SK-MEL-5 (cell line): ENCODE results near the gene MEGF9. TPM values are rescaled to one million over a fixed set of nuclear protein-coding genes. Genes with fewer than 3 reads are reported as not detected.

Source experiments
- DNase-seq: peaks from one replicate; pipeline ENCODE4 v3.0.0-alpha.2; 2016; ENCODE audit warnings: low read depth, low spot score
- in situ Hi-C: cut with HindIII; loops from 2 replicates; pipeline ENCODE4 v1.10.0; 2016; ENCODE audit warnings: low sequenced_read_pairs, high pct_unique_total_duplicates, low pct_unique_long_range_greater_than_20kb
- total RNA-seq: library from RNA; depleted of rRNA; stranded (reverse); fragments of >200 nt; shearing (Covaris generic); gene quantifications from 2 replicates; pipeline ENCODE4 v1.2.3, GENCODE V29; 2014

Gene MEGF9
- total RNA-seq, 1 experiment from 2014 or later, result 23.6 TPM

DNA sequence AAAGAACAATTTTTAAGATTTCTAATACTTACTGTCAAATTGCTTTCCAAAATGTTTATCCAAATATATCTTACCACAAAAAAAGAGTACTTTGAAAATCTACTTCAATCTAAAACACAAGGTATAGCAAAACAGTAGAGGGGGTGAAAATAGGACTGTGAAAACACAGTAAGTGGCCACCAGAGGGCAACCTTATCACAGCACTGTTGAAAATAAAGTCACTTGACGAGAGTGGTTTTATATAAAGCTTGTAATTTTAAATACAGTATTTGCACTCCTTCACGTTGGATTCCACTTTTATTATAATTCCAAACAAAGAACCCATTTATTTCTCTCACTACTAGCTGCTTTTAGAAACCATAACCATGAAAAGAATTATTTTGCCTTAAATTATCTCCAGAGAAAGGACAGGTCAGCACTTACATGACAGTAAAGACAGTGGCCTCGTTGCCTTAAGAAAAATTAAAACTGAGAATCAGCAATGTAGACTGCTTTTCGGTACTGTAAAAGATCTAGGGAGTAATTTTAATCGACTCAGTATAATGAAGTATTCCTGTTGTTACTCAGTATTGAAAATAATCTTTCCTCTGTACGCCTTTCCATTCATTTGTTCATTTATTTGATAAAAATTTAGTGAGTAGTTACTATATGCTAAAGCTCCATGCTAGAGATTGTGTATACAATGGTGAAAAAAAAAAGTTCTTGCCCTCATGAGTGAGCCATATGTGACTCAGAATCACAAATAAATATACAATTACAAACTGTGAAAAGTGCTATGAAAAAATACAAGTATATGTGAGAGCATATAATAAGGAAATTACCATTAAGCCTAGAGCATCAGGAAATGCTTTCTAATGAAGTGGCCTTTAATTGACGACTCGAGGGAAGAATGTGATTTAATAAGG lies 94.3 kb downstream of the MEGF9 start:
- peak; percentile 84 for DNase-seq
- in situ Hi-C loops, result no loop called here

- in situ Hi-C loops, result no loop called here
- peak; percentile 46 for DNase-seq
These were observed 97.0 kb downstream of the MEGF9 start for GRCh38 chr9:120616966-120617935.

DNA sequence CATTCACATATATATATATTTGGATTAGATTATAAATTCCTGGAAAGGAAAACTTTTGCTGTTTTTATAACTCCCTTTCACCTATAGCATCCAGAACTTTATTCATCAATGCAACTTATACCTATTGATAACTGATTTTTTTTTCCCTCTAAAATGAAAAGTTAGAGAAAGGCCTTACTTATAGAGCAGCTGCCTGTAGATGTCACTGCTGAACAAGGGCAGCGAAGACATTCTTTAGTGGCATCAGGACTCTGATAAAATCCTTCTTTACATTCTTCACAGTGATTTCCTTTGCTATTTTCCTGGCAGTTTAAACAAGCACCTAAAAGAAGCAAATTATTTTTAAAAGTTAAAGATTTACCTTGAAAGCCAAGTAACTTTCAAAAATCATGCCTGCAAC lies 102.1 kb downstream of the MEGF9 start:
- peak; percentile 59 for DNase-seq

GRCh38 chr9:120611690-120612068 lies 102.6 kb downstream of the MEGF9 start:
- in situ Hi-C loops, result no loop called here
- no peak for DNase-seq

More for the DNA sequence above, 102.1 kb downstream of the MEGF9 start:
- in situ Hi-C loops, result no loop called here

- in situ Hi-C loops, result no loop called here
- peak; percentile 69 for DNase-seq
These were observed 103.1 kb downstream of the MEGF9 start for GRCh38 chr9:120610975-120611689.

DNA sequence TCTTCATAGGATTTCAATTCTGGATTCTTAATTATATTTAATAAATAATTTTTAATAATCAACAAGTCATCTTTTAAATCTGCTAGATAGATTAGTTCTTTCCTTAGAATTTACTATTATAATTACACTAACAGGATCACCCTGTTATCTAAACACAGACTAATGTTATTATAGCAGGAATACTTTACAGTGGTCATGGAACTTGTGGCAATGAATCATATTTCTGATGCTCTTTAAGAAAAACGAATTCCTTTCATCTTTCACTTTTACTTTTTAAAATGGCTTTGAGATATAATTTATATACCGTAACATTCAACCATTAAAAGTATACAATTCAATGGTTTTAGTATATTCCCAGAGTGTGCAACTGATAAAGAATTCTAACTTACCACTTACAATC lies 104.6 kb downstream of the MEGF9 start:
- no peak for DNase-seq
- in situ Hi-C loops, result no loop called here

DNA sequence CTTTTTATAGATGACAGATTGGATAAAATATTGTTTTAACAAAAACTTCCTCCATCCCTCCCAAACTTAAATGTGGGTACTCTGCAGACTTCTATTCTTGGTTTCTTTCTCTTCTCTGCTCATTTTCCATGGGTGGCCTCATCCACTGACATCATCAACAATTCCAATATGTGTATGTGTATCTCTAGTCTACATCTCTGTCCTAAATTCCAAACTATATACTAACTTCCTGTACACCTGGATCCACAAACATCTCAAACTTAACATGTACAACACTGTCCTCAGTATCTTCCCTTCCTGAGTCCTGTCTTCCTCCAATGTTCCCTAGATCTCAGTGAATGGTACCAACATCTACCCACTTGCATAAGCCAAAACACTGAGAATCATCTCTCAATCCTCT lies 105.8 kb downstream of the MEGF9 start:
- no peak for DNase-seq

DNA sequence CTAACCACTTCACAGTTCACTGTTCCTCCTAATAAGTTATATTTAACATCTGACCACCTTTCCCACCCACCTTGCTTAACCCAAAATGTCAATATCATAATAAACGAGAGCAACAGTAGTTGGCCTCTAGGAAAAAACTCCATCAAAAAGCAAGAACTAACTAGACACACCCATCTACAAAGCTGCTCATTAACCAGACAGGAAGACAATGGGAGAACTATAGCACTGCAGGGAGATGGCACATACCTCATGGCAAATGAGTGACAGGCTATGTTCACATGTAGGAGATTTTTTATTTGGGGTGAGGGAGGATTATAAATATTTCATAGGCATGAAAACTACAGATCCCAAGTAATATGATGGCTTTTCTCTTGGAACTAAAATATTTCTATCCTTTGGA lies 110.7 kb downstream of the MEGF9 start:
- no peak for DNase-seq
- in situ Hi-C loops, result no loop called here

More for the DNA sequence above, 105.8 kb downstream of the MEGF9 start:
- in situ Hi-C loops, result no loop called here

DNA sequence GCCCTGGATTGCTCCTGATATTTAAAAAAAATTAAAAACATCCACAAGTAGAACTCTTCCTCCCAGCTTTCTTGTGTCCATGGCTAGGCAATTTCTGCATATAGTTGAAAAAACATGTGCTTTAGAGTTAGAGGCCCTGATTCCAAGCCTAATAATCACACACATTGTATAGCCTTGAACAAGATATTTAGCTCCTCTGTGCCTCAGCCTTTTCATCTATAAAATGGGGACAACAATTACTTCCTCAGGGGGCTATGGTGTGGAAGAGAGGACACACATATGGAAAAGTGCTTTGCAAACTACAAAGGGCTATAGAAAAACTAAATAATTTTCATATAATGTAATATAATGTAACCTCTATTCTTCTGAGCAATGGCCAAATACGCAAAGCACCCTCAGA lies 111.3 kb downstream of the MEGF9 start:
- in situ Hi-C loops, result no loop called here
- DNase-seq, result no peak

- DNase-seq, result no peak
- in situ Hi-C loops, result no loop called here
These were observed 120.4 kb downstream of the MEGF9 start for GRCh38 chr9:120593955-120594277.

- in situ Hi-C loops, result no loop called here
- no peak for DNase-seq
These were observed 120.9 kb downstream of the MEGF9 start for GRCh38 chr9:120593250-120593954.

DNA sequence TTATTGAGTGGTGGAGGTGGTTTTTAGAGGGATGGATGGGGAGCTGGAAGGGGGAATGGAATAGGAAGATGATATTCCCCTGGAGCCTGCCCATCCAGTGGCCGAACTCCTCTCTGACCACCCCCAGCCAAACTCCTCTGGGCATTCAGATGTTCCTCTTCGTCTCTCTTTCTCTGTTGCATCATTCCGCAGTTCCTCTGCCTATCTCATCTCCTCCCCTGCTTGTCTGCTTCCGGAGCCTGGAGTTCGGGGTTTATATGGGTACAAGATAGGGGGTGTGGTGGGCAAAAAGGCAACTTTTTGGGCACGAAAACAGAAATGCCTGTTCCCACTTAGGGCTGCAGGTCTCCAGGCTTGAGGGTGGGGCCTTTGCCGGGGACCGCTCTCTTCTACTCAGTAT lies 122.1 kb downstream of the MEGF9 start:
- in situ Hi-C loops, result no loop called here
- no peak for DNase-seq

DNA sequence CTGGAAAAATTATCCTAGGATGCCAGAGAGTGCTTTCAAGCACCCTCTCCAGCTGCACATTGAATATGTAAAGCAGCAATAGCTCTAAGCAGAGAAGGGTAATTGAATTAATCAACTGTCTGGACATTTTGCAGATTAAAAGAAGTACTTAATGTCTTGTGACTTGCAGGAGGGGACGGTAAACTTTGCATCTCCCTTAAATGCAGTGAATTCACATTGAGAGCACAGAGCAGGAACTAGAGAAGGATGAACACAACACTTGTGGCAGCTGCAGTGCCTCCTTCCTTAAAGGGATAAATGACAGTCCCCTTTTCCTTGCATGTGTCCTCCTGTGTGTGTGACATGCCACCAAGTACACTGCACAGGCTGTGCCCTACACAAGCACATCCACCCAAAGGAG lies 126.9 kb downstream of the MEGF9 start:
- in situ Hi-C loops, result no loop called here
- DNase-seq, result no peak

GRCh38 chr9:120583958-120584369 lies 130.3 kb downstream of the MEGF9 start:
- in situ Hi-C loops, result no loop called here
- DNase-seq, result peak; percentile 100

DNA sequence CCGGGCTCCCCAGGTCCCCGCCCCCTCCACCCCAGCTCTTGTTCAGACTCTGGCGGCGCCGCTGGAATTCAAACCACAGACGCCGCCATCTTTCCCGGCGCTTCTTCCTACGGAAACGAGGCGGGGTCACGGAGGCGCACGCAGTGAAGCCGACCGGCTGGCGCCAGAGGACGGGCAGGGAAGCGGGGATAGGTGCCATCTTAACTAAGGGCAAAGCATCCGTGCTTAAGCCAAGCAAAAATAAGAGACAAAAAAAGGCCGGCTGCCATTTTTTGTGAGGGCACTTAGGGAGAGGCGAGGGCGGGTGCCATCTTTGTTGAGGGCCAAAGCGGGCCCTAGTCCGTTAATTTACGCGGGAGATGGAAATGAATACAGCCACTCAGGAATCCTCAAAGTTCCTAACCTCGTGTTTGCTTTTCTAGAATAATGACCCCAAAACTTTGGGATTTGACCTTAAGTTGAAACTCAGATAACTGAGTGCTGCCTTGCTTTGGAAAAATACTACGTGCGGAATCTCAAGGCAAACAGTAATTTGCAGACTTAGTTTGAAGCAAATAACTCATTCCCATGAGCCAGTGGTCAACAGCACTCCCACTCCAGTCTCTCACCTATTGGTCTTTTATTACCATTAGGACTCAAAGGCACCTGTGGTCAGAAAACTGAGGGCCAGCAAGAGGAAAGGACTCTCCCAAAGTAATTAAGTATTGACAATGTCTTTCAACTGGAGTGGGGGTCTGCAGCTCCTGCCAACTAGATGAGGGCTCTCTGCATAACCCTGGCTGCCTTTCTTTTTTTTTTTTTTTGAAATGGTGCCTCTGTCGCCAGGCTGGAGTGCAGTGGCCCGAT lies 134.0 kb downstream of the MEGF9 start, which contains the start of gene CDK5RAP2:
Gene CDK5RAP2 (minus strand): TSS at position 117 of the 846 bp plus-strand sequence. CDS start 189 bp downstream, outside the sequence.
- in situ Hi-C loops, result no loop called here
- peak; percentile 98 for DNase-seq
